MM.1S (cell line): Measurements from ENCODE around the gene COA5.

Experiments used
- DNase-seq: peaks from one replicate; pipeline ENCODE4 v3.0.0-alpha.2; 2015
- H2AFZ ChIP-seq: fragments of 300-600 bp; sonication (generic); 2 replicates; pipeline ENCODE4 v1.6.0; 2016; ENCODE audit warnings: antibody characterized with exemption, low read length
- H3F3A ChIP-seq: fragments of 300-600 bp; sonication (generic); 2 replicates; pipeline ENCODE4 v1.6.1; 2016; ENCODE audit warnings: mild to moderate bottlenecking, antibody characterized with exemption, low read length, moderate library complexity, mixed read lengths; ENCODE audit not compliant: insufficient read depth
- H3K27ac ChIP-seq: fragments of 300-600 bp; sonication (generic); 2 replicates; pipeline ENCODE4 v1.5.1; 2016; ENCODE audit warnings: mild to moderate bottlenecking, low read length
- H3K27me3 ChIP-seq: fragments of 300-600 bp; sonication (generic); replicated peaks from 2 replicates; pipeline ENCODE4 v1.6.0; 2016; ENCODE audit warnings: low read length; ENCODE audit not compliant: insufficient read depth
- H3K36me3 ChIP-seq: fragments of 300-600 bp; sonication (generic); replicated peaks from 2 replicates; pipeline ENCODE4 v1.6.1; 2016; ENCODE audit warnings: mild to moderate bottlenecking, low read length, mixed read lengths; ENCODE audit not compliant: insufficient read depth
- H3K4me1 ChIP-seq: fragments of 300-600 bp; sonication (generic); 2 replicates; pipeline ENCODE4 v1.6.1; 2016; ENCODE audit warnings: low read length, mixed read lengths
- H3K4me2 ChIP-seq: fragments of 300-600 bp; sonication (generic); 2 replicates; pipeline ENCODE4 v1.6.0; 2016; ENCODE audit warnings: low read depth, low read length
- H3K4me3 ChIP-seq: fragments of 300-600 bp; sonication (generic); 2 replicates; pipeline ENCODE4 v1.5.1; 2016; ENCODE audit warnings: low read length, mixed read lengths
- H3K79me2 ChIP-seq: fragments of 300-600 bp; sonication (generic); 2 replicates; pipeline ENCODE4 v1.6.1; 2016; ENCODE audit warnings: mixed run types, low read length, mixed read lengths
- H3K9ac ChIP-seq: fragments of 300-600 bp; sonication (generic); 2 replicates; pipeline ENCODE4 v1.6.1; 2016; ENCODE audit warnings: low read length, mixed read lengths
- H3K9me2 ChIP-seq: fragments of 300-600 bp; sonication (generic); replicated peaks from 2 replicates; pipeline ENCODE4 v1.6.1; 2016; ENCODE audit warnings: mild to moderate bottlenecking, low read length, mixed read lengths; ENCODE audit not compliant: insufficient read depth
- H3K9me3 ChIP-seq: fragments of 300-600 bp; sonication (generic); replicated peaks from 2 replicates; pipeline ENCODE4 v1.6.1; 2016; ENCODE audit warnings: mild to moderate bottlenecking, low read length, mixed read lengths; ENCODE audit not compliant: insufficient read depth
- H4K20me1 ChIP-seq: fragments of 300-600 bp; sonication (generic); 2 replicates; pipeline ENCODE4 v1.6.1; 2016; ENCODE audit warnings: mild to moderate bottlenecking, low read length, moderate library complexity, mixed read lengths; ENCODE audit not compliant: insufficient read depth
- EZH2 ChIP-seq: fragments of 300-600 bp; sonication (generic); optimal IDR thresholded peaks from 2 replicates; pipeline ENCODE3; 2017; ENCODE audit warnings: low read depth, mild to moderate bottlenecking, antibody characterized with exemption, low read length, mixed read lengths
- EZH2phosphoT487 ChIP-seq: fragments of 300-600 bp; sonication (generic); IDR thresholded peaks from 2 replicates; pipeline ENCODE4 v1.6.1; 2018; ENCODE audit warnings: antibody characterized with exemption, low read length
- TF ChIP-seq, protein P1 (sequence below): fragments of 300-600 bp; sonication (generic); IDR thresholded peaks from 2 replicates; pipeline ENCODE4 v1.5.1; 2016; ENCODE audit warnings: antibody characterized with exemption, low read length, mixed read lengths

COA5 gene

DNA sequence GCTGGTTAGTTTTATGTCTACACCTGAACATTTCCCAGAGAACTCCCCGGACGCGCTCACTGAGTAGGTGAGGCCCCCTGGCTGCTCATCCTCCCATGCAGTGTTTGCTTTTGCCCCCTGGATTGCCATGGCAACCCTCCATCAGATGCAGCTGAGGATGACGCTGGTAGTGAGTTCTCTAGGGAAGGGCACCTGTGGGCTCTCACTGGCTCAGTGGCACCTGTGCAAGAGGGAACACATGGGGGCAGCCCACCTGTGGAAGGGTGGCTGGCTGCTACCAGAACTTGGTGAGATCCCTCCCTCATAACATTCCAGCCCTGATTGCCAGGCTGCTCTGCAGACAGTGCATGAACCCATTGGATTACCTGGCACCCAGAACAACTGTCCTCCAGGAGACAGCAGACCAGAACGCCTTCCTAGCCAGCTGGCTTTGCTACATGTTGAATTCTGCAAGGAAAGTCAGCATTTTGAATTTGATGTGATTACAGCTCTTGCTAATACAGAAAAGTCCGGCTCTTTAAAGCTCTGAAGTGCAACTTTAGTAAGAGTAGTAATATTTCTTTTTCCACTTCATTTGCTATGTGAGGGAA lies 21.7 kb downstream of the COA5 start:
- no peaks in the 10 kb centered on the region for H3K27me3 ChIP-seq

DNA sequence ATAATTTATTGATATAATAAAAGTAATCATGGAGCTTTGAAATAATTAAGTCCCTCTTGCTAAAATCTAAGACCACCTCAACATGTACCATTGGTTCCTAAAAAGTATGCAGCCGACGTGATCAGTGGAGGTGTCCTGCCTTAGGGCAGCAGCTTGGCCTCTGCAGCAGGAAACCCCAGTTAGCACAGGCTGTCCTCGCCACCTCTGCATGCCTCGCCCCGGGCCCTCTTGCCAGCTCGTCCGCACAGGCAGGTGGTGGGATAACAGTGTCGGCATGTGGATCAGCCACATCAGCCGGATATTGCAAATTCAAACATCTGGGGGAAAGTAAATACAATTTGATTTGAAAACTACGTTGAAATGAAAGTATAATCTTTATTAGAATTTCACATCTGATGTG lies 22.9 kb downstream of the COA5 start:
- 0 out of 2 replicates have a peak, but pooled peaks cover 3% of the 10 kb centered on the region for H3K79me2 ChIP-seq
- H3K27me3 ChIP-seq = no peaks in the 10 kb centered on the region
- no peaks in the 10 kb centered on the region for H4K20me1 ChIP-seq
- DNase-seq = no peak
- no peak for TF ChIP-seq EZH2phosphoT487
- H3K9me2 ChIP-seq = no peaks in the 10 kb centered on the region
- no peak overlapping the region for H3K9ac ChIP-seq
- peaks cover 4% of the 10 kb centered on the region; the same call in 1 of the 2 replicates for H3F3A ChIP-seq
- H3K4me3 ChIP-seq = no peak overlapping the region
- no peak overlapping the region for H3K27ac ChIP-seq
- H3K4me1 ChIP-seq = no peaks in the 10 kb centered on the region
- H3K9me3 ChIP-seq = no peaks in the 10 kb centered on the region
- no peak overlapping the region for H3K4me2 ChIP-seq
- peaks cover 27% of the 10 kb centered on the region for H3K36me3 ChIP-seq
- no peak overlapping the region for H2AFZ ChIP-seq

More for the DNA sequence above, 21.7 kb downstream of the COA5 start:
- no peak for DNase-seq
- H3F3A ChIP-seq = 0 out of 2 replicates have a peak, but pooled peaks cover 4% of the 10 kb centered on the region
- no peak overlapping the region for H2AFZ ChIP-seq
- TF ChIP-seq, protein P1, sequence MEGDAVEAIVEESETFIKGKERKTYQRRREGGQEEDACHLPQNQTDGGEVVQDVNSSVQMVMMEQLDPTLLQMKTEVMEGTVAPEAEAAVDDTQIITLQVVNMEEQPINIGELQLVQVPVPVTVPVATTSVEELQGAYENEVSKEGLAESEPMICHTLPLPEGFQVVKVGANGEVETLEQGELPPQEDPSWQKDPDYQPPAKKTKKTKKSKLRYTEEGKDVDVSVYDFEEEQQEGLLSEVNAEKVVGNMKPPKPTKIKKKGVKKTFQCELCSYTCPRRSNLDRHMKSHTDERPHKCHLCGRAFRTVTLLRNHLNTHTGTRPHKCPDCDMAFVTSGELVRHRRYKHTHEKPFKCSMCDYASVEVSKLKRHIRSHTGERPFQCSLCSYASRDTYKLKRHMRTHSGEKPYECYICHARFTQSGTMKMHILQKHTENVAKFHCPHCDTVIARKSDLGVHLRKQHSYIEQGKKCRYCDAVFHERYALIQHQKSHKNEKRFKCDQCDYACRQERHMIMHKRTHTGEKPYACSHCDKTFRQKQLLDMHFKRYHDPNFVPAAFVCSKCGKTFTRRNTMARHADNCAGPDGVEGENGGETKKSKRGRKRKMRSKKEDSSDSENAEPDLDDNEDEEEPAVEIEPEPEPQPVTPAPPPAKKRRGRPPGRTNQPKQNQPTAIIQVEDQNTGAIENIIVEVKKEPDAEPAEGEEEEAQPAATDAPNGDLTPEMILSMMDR = no peak
- TF ChIP-seq EZH2 (no peak), EZH2phosphoT487 (no peak)
- H3K9me3 ChIP-seq = no peaks in the 10 kb centered on the region
- H3K27ac ChIP-seq = no peak overlapping the region
- 0 out of 2 replicates have a peak, but pooled peaks cover 3% of the 10 kb centered on the region for H3K79me2 ChIP-seq
- H3K4me1 ChIP-seq = no peaks in the 10 kb centered on the region
- H3K9ac ChIP-seq = no peak overlapping the region
- H4K20me1 ChIP-seq = no peaks in the 10 kb centered on the region
- H3K4me3 ChIP-seq = no peak overlapping the region
- no peak overlapping the region for H3K4me2 ChIP-seq
- H3K9me2 ChIP-seq = no peaks in the 10 kb centered on the region
- H3K36me3 ChIP-seq = peaks cover 36% of the 10 kb centered on the region

DNA sequence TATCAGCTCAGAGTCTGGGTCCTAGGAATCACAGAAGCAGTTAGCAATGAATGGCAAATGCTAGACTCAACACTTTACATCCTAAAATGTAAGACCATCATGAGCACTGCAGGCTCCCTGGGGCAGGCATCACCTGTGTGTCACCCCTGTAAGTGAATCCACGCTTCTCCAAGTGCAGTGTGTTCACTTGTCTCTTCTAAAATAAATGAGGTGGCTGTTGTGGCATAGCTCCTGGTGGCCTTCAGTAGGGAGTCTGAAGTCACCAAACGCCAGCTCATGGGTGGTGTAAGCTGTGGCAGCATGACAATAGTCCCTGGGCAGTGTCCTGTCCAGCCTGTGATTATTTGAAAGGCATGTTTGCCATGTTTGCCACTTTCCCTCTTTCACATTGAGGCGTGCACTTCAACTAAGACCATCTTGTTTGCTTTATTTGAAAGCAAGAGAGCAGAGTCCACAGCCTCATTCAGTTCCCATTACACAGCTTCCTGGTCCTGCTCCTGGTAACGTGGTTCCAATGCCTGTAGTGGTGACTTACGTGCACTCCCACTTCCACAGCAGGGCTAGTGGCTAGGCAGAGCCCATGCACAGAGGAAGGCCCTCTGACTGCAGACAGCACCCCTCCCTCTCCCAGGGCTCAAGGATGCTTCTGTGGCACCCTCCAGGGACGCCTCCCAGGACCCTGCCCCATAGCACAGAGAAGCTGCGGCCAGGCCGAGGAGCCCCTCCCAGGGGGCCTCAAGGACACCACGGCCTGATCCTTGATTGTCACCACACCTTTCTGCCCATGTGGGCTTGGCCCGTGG lies 24.3 kb downstream of the COA5 start:
- Histone ChIP-seq H3K36me3 (peaks cover 21% of the 10 kb centered on the region), H3K4me2 (no peak overlapping the region), H3F3A (peaks cover 4% of the 10 kb centered on the region; the same call in 1 of the 2 replicates), H3K9me3 (no peaks in the 10 kb centered on the region), H3K27me3 (no peaks in the 10 kb centered on the region), H3K9me2 (no peaks in the 10 kb centered on the region), H3K27ac (no peak overlapping the region), H3K4me3 (no peak overlapping the region), H3K9ac (no peak overlapping the region), H3K79me2 (peaks cover 10% of the 10 kb centered on the region; the same call in 1 of the 2 replicates), H3K4me1 (no peaks in the 10 kb centered on the region), H2AFZ (no peak overlapping the region), H4K20me1 (no peaks in the 10 kb centered on the region)
- TF ChIP-seq EZH2phosphoT487 (no peak), EZH2 (no peak)
- TF ChIP-seq, protein P1 = no peak
- no peak for DNase-seq
